Stimulated activated CD8-positive, alpha-beta memory T cell treated with anti-CD3 and anti-CD28 coated beads, Interleukin-7, amount 100 ng/mL, for 1 hour (primary cell): ENCODE results near the gene ZNF490.

Source experiments
- DNase-seq, 2 donors: peaks; one replicate each; pipeline ENCODE4 v3.0.0-alpha.2; 2020; ENCODE audit warnings: low read depth in 2 of 2

ZNF490 gene

DNA sequence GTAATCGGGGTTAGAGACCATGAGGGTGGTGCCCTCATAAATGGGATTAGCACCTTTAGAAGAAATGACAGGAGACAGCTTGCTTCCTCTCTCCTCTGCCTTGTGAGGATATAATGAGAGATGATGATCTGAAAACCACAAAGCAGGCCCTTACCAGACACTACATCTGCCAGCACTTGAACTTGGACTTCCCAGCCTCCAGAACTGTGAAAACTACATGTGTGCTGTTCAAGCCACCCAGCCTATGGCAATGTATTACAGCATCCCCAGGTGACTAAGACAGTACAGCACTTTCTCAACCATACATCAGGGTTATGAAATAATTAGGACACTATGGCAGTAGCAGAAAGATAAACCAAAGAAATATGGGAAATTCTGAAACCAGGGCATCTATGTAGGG lies 66.8 kb downstream of the ZNF490 start:
- DNase-seq: no peak
